HG02884 (cell line): Measurements from ENCODE around the gene PLEKHA6.

Experiments
- ATAC-seq: cut with Tn5 transposase; IDR thresholded peaks from one replicate; pipeline ENCODE4 v1.9.1; 2021; ENCODE audit warnings: mild to moderate bottlenecking, moderate library complexity; ENCODE audit not compliant: unreplicated experiment

PLEKHA6 gene

DNA sequence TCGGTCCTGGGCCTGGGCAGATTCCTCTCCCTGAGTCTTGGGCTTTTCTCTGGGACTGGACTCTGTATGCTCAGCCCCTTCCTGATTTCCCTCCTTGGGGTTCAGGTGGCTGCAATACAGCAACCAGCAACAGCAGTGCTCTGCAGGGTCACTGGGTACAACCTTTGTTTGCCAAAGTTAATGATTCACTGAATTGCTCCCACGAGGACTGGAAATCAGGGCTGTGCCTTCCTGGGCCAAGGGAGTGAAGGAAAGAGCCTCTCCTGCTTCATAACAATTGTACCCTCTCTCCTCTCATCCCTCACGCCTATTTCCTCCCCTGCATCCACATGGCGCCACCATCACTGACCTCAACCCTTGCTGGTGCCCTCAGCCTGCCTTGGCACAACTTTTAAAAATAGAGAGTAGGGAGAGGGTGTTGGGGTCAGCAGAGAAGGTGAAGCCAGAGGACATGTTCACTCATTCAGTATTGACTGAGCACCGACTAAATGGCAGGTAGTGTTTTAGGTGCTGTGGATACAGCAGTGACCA, 93.2 kb downstream of the PLEKHA6 start:
- ATAC-seq = no peak

DNA sequence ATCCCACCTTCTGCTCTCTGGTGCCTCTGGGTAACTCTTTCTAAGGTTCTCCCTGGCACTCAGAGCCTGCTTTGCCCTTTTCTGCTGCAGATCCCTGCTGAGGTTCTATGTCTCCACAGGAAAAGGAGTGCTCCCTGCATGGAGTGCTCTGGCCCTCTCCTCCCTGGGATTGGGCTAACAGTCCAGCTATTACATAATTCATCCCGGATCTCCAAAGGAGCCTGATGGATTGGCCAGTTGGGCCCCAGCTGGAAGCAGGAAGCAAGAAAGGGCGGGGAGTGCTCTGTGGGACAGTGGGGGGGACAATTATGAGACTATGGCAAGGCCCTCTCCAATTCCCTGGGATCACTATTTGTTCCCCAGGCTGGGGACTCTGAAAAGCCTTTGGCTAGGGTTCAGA, 94.1 kb downstream of the PLEKHA6 start:
- no peak for ATAC-seq

DNA sequence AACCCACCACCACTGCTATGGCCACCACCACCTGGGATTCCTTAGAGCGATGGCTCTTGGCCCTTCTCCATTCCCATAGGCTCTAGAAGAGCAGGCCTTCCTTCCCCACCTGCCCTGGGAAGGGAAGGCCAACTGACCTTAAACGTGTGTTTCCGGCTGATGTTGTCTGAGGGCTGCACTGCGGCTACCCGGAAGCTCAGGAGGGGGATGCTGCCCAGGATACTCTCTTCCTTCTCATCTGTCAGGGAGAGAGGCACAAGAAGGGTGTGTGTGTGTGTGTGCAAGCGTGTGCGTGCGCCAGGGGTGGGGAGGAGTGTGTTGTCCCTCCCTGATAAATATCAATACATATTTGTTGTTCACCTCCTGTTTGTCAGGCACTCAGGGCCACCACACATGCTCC, 94.9 kb downstream of the PLEKHA6 start:
- no peak for ATAC-seq

DNA sequence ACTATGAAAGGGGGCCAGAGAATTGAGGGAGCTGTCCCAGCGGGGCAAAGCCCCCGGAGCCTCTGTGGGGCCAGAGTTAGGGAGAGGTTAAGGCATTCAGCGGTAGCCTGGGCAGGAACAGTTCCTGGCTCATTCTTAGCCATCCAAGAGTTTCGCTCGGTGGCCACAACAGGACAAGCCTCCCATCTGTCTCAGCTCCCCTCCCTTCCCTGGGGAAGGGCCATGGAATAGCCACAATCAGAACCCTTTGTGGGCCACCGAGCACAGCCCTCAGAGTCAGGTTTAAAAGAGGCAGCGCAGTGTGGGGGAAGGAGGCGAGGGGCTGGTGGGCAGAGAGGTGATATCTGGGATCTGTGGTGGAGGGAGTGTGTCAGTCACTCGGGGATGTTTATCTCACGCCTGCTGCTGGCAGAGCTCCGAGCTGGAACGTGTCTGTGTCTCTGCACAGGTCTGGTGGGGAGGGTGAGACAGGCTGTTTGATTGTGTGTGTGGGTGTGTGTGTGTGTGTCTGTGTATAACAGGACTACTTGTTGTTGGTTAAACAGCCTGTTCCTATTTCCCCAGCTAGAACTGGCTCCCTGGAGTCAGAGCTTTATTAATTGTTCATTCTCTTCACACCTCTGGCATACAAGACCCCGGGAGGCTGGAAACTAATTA, 96.3 kb downstream of the PLEKHA6 start:
- ATAC-seq = no peak

DNA sequence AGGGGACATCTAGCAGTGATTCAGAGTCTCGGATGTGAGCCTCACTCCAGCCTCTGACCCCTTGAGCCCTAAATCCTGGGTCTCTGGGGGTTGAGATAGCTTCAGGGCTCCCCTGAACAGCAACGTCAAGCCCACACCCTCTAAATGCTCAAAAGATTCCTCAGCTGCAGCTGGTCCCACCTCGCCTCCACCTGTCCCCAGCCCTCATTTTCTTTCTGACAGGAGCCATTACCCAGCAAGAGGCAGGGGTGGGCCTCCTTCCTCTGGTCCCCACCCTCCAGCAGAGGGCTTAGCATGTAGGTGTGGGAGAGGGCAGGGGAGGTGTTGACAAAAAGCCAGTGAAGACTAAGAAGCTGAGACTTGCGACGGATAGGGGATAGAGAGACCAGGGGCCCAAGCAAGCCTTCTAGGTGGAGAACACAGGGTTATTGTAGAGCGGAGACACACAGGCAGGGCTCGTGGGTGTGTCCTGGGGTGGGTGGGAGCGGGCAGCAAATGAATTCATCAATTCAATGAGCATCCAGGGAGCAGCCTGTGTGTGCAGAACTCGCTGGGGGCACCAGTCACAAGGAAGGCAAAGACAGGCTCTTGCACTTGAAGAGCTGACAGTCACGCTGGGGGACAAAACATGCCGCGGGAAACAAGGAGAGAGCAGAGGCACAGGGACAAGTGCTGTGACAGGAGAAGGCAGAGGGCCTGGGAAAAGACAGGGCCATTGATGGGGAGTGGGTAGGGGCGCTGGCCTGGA, 97.0 kb downstream of the PLEKHA6 start:
- no peak for ATAC-seq

DNA sequence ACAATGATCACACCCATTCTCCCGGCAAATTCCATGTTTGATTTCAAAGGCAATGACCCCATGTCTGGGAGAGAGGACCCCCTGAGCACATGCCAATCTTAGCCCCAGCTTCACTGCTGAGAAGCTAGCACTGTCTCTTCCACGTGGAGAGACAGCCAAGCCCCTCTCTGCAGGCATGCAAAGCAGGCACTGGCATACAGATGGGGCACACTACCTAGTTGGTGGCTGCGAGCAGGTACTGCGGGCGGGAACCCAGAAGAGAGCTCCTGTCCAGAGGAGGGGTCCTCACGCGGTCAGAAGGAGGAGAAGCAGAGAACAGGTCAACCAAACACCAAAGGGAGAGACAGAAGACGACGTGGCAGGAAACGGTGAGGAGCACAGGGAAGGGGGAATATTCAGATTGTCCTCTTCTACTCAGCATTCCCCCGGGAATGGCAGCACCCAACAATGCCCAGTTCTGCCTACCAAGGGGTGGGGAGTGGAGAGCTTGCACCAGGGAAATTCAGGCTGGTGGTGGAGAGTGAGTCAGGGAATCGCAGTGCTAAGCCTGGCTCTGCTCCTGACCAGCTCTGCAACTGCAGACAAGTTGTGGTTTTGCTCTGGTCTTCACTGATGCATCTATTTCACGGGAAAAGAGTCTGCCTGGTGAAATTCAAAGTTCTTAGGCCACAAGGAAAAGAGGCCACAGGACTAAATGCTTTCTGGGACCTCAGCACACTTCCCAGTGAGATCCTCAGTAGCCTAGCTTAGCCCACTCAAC, 97.8 kb downstream of the PLEKHA6 start:
- ATAC-seq = no peak

DNA sequence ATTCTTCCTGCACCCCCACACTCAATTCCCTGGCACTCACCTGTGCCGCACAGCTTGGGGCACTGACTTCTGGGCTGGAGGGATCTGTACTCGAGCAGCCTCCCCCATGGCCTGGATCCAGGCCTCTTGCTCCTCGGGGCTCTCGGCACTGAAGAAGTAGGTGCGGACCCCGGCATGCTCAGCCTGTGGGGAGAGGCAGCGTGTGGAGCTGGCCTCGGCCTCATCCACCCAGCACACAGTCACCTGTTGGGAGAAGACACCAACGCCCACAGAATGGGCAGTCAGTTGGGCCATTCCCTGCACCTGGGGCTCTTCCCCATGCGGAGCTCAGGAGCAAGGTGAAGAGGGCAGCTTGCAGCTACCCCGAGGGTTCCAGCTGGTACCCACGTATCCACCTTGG, 98.5 kb downstream of the PLEKHA6 start:
- ATAC-seq = no peak

DNA sequence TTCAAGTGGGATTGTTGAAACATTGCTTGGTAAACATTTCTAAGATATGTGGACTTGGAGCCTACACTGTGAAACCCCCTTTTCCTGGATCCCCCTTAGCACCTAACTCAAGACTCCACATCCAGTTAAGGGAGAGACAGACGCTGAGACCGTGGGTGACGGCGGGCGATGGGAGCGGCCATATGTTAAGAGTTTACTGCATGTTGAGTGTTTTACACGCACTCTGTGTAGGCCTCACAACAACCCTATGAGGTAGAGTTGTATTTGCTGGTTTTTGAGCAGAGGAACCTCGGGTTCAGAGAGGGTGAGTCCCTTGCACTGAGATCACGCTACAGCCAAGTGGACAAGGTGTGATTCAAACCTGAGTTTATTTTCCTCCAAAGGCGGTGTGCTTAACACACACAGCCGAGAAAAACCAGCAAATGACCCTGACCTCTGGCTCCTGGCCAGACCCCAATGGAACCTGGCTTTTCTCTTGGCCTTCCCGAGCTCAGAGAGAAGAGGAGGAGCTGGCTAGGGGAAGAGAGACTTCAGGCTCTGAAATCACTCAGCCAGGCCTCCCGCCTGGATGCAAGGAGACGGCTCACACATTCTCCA, 99.0 kb downstream of the PLEKHA6 start:
- no peak for ATAC-seq

DNA sequence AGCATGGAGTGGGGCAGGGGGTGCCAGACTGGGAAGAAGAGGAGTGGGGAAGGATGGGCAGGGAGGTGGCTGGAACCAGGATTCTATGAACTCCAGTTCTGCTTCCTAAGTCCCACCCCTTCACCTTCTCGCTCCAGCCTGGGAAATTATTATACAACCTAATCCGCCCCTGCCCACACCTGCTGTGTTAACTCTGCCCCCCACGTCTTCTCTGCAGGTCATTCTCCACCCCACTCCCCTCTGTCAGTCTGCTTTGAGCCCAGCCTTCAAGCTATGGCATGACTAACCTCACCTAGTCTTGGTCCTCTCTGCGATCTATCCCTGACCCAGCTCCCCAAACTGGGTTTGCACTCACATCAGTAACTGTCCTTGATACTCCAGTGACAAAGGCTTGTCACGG, 99.9 kb downstream of the PLEKHA6 start:
- ATAC-seq = no peak

DNA sequence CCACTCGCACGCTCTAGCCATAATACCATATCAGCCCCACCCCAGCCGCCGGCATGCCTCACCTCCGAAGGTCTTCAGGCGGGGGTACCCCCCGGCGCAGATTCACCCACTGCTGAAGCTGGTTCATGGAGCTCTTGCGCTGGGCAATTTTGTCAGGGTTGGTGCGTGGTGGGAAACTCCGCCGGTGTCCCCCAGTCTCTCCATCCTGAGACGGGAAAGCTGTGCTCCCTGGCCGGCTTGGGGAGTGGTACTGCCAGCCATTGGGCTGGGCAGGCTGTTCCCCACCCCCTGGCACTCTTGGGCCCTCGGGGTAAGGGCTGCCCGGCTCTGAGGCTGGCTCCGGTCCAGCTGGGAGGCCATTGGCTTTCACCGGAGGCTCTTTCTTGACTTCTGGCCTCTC, 100.5 kb downstream of the PLEKHA6 start:
- no peak for ATAC-seq

DNA sequence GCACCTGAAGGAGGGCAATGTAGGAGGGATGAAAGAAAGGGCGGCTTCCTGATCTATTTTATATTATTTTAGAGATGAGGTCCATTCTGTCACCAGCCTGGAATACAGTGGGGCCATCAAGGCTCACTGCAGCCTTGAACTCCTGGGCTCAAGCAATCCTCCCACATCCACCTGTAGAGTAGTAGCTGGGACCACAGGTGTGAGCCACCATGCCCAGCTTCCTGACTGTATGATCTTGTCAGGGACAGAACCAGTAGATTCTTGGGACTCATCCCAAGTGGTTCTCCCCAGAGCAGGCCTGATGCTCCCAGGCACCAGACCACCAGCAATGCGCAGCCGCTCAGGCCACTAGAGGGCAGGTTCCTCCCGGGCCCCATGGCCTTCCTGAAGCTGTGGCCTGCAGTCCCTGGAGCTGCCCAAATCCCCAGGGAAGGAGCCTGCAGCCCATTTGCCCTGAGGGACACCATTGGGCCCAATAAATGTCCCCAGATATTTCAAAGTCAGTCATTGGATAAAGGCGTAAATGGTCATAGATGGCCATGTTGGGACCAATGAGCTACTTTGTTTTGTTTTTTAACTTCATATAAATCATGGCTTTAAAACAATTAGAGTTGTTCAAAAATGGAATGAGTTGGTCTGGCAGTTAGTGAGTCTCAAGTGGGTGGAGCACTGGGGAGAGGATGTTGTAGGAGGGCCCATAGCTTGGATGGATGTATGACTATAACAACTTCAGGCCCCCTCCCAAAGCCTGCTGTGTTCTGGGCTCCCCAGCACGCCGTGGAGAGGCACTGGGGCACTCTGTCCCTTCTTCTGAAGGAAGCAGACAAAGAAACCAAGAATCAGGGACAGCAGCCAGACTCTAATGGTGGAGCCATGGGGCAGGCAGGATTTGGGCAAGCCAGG, 101.3 kb downstream of the PLEKHA6 start:
- ATAC-seq = no peak

DNA sequence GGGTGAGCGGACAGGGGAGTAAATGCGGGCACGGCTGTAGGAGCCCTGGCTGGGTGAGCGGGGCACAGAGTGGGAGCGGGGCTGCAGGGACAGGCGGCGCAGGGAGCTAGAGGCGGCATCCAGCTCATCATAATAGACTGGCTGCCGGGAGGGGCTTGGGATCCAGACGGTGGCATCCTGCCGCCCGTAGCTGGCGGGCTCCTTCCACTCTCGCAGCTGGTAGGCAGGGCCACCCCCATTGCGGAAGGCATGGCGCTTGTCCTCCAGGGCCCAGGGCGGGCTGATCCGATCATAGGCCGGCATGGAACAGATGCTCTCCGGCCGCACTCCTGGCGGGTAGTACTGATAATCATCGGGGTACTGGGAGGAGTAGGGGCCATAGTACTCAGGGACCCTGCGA, 102.3 kb downstream of the PLEKHA6 start:
- no peak for ATAC-seq

DNA sequence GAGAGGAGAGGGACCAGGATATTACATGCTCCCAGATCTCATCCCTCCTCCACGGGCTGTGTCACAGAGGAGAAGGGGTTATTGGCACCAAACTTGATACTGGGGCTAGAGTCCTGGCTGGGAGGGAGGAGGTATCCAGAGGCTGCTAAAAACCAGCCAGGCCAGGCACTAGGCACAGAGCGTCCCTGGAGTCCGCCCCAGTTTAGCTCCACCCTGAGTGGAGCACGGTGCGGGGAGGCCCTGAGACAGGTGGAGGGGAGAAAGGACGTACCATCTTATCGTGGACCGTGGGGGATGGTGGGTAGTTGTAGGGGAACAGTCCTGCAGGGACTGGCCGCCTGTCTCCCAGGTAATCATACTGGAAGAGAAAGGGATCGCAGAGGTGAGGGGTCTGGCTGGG, 103.2 kb downstream of the PLEKHA6 start:
- ATAC-seq = no peak

DNA sequence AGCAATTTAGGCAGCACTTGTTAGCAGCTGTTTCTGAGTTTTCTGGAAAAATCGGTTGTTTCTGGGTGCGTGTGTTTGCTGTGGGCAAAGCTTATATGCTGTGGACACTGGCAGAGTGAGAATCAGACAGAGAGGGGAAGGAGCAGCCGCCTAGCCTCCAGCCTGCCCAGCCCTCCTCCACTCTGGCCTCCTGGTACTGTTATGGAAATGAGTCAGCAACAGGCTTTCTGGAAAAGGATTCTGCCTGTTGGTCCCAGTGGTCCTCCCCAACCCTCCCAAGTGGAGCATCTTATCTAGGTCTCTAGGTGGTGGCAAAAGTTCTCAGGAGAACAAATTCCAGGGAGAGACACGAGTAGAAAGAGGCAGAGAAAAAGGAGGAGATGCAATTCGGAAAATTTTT, 103.8 kb downstream of the PLEKHA6 start:
- no peak for ATAC-seq

DNA sequence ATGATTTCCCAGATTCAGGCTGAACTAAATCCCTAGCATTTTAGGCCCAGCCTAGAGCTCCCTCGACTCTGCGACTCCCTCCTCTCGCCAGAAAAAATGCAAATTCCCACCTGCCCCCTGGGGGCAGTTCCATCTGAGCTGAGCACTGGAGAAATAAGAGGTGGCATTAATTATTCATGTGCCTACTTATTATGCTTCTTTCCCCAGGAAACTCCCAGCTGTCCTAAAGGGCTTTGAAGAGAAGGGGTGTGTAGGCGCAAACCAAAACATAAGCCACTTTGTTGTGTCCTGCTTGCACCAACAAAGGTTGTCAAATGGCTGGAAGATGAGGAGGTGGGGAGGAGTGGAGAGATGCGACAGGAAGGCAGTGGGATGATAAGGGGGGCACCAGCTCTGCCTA, 104.5 kb downstream of the PLEKHA6 start:
- no peak for ATAC-seq

DNA sequence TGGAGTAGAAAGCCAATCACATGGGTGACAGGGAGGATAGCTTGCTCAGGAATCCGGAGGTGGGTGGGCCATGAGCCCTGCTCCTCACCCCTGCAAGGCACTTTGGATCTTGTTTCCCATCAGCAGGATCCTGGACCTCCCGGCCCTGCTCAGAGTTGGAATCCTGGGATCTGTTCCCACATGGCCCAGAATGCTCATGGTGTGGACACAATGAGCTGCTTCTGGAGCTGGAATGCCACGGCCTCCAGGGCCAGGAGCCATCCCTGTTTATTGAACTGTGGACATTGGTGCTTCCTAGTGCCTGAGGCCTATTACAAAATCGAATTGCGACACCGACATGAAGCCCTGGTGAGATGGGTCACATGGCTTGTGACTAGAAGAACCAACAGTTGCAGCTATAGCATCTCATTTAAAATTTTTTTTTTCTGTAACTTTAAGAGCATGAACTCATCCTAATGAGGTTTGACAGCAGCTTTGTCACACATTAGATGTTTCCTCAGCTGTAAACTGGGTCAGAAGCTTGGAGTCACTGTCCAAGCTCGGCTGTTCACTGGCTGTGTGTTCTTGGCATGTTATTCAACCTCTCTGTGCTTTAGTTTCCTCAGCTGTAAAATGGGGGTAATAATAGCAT, 105.6 kb downstream of the PLEKHA6 start:
- no peak for ATAC-seq

DNA sequence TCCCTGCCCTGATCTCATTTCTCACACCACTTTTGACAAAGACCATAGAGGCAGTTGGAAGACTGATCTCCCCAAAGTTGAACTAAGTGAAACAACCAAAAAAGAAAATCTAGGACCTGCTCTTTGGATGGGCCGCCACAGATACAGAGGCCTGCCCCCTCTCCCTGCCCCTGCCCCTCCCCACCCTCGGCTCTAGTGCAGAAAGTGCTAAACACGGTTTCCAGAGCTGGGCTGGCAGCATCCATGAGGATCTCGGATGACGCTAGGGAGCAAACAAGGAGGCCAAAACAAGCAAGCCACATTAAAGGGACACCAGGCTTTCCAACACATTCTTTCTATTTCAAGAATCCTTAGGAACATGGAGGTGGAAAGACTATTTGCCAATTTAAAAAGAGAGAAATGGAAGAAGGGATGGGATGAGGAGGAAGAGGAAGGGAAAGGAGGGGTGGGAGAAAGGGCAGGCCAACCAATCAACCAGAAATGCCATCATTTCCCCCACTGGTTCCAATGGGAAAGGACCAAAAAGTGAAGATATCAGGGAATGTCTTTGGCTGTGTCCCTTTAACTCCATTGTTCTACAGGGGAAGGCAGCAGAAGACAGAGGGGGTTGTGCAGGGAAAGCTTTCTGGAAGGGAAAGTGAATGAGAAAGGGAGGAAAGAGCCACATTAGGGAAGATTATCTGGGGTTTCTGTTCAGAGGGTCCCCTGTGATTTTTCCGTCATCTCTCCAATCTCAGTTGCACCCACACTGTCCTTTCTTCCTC, 107.6 kb downstream of the PLEKHA6 start:
- no peak for ATAC-seq

DNA sequence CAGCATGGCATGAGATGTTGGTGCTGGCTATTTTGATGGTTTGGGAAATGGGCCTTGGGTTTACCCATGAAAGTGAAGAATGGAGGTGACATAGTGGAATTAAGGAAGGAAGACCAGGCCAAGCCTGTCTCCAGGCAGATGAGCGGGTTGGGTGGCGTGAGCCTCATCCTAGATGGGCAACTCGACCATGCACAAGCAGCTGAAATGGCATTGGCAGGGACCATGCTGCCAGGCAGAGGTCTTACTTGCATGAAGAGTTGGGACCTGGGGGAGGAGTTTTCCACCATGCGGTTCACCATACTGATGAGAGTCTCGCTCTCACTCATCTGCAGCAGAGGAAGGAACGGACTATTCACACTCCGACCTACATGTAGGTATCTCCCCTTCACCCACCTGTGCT, 108.4 kb downstream of the PLEKHA6 start:
- ATAC-seq = no peak

DNA sequence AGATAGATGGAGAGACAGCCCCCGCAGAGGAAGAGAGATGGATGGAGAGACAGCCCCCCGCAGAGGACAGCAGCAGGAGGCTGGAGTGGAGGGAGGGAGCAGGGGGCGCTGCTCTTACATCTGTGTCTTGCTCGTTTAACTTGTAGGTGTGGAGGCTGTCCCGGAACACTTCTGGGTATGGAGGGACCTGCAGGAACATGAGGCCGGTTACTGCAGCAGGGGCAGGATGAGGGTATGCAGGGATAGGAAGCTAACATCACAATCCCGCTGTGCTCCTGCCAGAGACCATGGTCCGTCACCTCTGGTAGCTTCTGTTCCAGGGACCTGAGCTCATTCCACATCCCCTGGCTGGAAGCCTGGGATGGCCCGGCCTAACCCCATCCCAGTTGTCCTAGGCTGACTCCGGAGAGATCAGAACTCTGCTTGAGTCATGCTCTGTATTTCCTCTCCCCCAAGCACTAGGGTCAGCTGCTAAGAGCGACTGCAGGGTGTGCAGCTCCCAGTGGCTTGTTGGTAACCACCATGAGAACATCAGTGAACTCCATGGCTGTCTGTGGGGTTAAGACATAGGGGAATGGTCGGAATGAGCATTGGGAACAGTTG, 109.2 kb downstream of the PLEKHA6 start:
- no peak for ATAC-seq
